ENCODE results near the gene TSEN34.

The TSEN34 gene

GRCh38 chr19:54149021-54149812 lies 41.9 kb upstream of the TSEN34 start:
- DNase-seq (ENCODE audit: low read depth): no peak
- TF ChIP-seq CTCF (IDR thresholded peaks at IDR 0.05; ENCODE audit: insufficient read depth, low read depth, low read length, missing control alignments): no peak
- H3K4me3 ChIP-seq (ENCODE audit: low read length): no peak overlapping the region

- DNase-seq (ENCODE audit: low read depth): no peak
- H3K4me3 ChIP-seq (ENCODE audit: low read length): no peak overlapping the region
- no peak for TF ChIP-seq CTCF (IDR thresholded peaks at IDR 0.05; ENCODE audit: insufficient read depth, low read depth, low read length, missing control alignments)
Observed at GRCh38 chr19:54151362-54152035, 39.6 kb upstream of the TSEN34 start.

GRCh38 chr19:54152267-54152666 lies 38.8 kb upstream of the TSEN34 start:
- TF ChIP-seq CTCF (IDR thresholded peaks at IDR 0.05; ENCODE audit: insufficient read depth, low read depth, low read length, missing control alignments): no peak
- DNase-seq (ENCODE audit: low read depth): no peak
- H3K4me3 ChIP-seq (ENCODE audit: low read length): no peak overlapping the region

GRCh38 chr19:54152878-54153524 lies 38.1 kb upstream of the TSEN34 start:
- no peak overlapping the region for H3K4me3 ChIP-seq (ENCODE audit: low read length)
- TF ChIP-seq CTCF (IDR thresholded peaks at IDR 0.05; ENCODE audit: insufficient read depth, low read depth, low read length, missing control alignments): no peak
- no peak for DNase-seq (ENCODE audit: low read depth)

- DNase-seq (ENCODE audit: low read depth): no peak
- no peak overlapping the region for H3K4me3 ChIP-seq (ENCODE audit: low read length)
- no peak for TF ChIP-seq CTCF (IDR thresholded peaks at IDR 0.05; ENCODE audit: insufficient read depth, low read depth, low read length, missing control alignments)
Observed at GRCh38 chr19:54153731-54154326, 37.3 kb upstream of the TSEN34 start.

GRCh38 chr19:54154603-54155345 lies 36.3 kb upstream of the TSEN34 start:
- H3K4me3 ChIP-seq (ENCODE audit: low read length): no peak overlapping the region
- no peak for TF ChIP-seq CTCF (IDR thresholded peaks at IDR 0.05; ENCODE audit: insufficient read depth, low read depth, low read length, missing control alignments)
- DNase-seq (ENCODE audit: low read depth): no peak

Data from epithelial cell of esophagus (primary cell).